K562 (cell line): ENCODE measurements around the gene MAST1. TPM values are rescaled to one million over a fixed set of nuclear protein-coding genes. Genes with fewer than 3 reads are reported as not detected.

Experiments
- ARID4B ChIP-seq: sonication (generic); formaldehyde crosslinking; IDR thresholded peaks from 2 replicates; pipeline ENCODE4 v1.8.0; 2022; ENCODE audit warnings: mild to moderate bottlenecking, missing genetic modification reagents
- JUND ChIP-seq, 2 experiments: IDR thresholded peaks; 2 replicates in 1 of 2; 3 replicates in 1 of 2; pipeline ENCODE4 v1.6.1; 2011; ENCODE audit warnings: borderline replicate concordance in 2 of 2, low read depth in 2 of 2, low read length in 2 of 2, improper control_type of control experiment in 1 of 2, missing biosample characterization in 1 of 2, missing genetic modification characterization in 1 of 2, missing genetic modification reagents in 1 of 2
- MBD2 ChIP-seq: sonication (generic); IDR thresholded peaks from 2 replicates; pipeline ENCODE4 v1.6.1; 2016; ENCODE audit warnings: low read depth, borderline replicate concordance
- PKNOX1 ChIP-seq: fragments of 450-650 bp; IDR thresholded peaks from 2 replicates; pipeline ENCODE4 v1.6.1; 2016
- RBM25 ChIP-seq: fragments of 200-400 bp; formaldehyde crosslinking; IDR thresholded peaks from 2 replicates; pipeline ENCODE4 v1.6.1; 2018; ENCODE audit warnings: low read length, low read depth, moderate library complexity; ENCODE audit not compliant: severe bottlenecking
- SP2 ChIP-seq: IDR thresholded peaks from 2 replicates; pipeline ENCODE4 v1.6.1; 2011; ENCODE audit warnings: mild to moderate bottlenecking, low read depth, low read length, moderate library complexity; ENCODE audit not compliant: poor library complexity, severe bottlenecking; ENCODE audit errors: extremely low read depth
- THRAP3 ChIP-seq: fragments of 450-650 bp; IDR thresholded peaks from 2 replicates; pipeline ENCODE4 v1.6.1; 2016; ENCODE audit warnings: mild to moderate bottlenecking, inconsistent platforms, borderline replicate concordance
- ZNF277 ChIP-seq: fragments of 250-450 bp; sonication (Bioruptor Pico); IDR thresholded peaks from 2 replicates; pipeline ENCODE4 v1.8.0; 2022; ENCODE audit warnings: inconsistent platforms, mild to moderate bottlenecking, moderate library complexity, borderline replicate concordance
- ZNF280A ChIP-seq: fragments of 450-650 bp; IDR thresholded peaks from 2 replicates; pipeline ENCODE4 v1.6.1; 2018; ENCODE audit warnings: mild to moderate bottlenecking, low read depth; ENCODE audit not compliant: partially characterized antibody
- polyA plus RNA-seq, 8 experiments: library from polyadenylated mRNA; depleted of rRNA in 4 of 8; stranded (reverse) in 5 of 8; unstranded in 3 of 8; fragments of >200 nt; fragmentation: Nextera tagmentation in 2 of 8; fragmentation: Illumina TruSeq in 1 of 8; extraction: Ambion mirVana in 2 of 8; extraction: Trizol in 1 of 8; gene quantifications; 2 replicates each; pipeline versions ENCODE4 v1.2.1 to v1.2.3, GENCODE V29; 2011 to 2014; ENCODE audit warnings: inconsistent platforms in 1 of 8, missing spikeins in 1 of 8
- total RNA-seq, 7 experiments: library from RNA; depleted of rRNA in 6 of 7; stranded (reverse); fragments of >200 nt in 6 of 7; fragmentation: Illumina TruSeq in 2 of 7; extraction: Trizol in 2 of 7; gene quantifications; 2 replicates each; pipeline versions ENCODE4 v1.2.1 to v1.2.3, GENCODE V29; 2011 to 2021; ENCODE audit warnings: low replicate concordance in 1 of 7
- TF ChIP-seq, protein P1 (sequence below): fragments of 200-800 bp; sonication (Bioruptor generic); IDR thresholded peaks from 2 replicates; pipeline ENCODE4 v1.6.1; 2017; ENCODE audit warnings: missing genetic modification characterization, missing compliant biosample characterization
- TF ChIP-seq, protein P2 (sequence below): fragments of 250-450 bp; sonication (Bioruptor Pico); IDR thresholded peaks from 2 replicates; pipeline ENCODE4 v1.8.0; 2021; ENCODE audit warnings: borderline replicate concordance, mild to moderate bottlenecking, moderate library complexity; ENCODE audit not compliant: poor library complexity, severe bottlenecking
- TF ChIP-seq, protein P3 (sequence below): sonication (generic); formaldehyde crosslinking; IDR thresholded peaks from 2 replicates; pipeline ENCODE4 v1.8.1; 2023; ENCODE audit warnings: mild to moderate bottlenecking, missing genetic modification reagents

MAST1 gene
- total and polyA plus RNA-seq, 9 of the 15 experiments (the other 6 are each of a cell fraction or from before 2014, with no cell fraction given): 0.48 to 10.3 (median 3.9) TPM

DNA sequence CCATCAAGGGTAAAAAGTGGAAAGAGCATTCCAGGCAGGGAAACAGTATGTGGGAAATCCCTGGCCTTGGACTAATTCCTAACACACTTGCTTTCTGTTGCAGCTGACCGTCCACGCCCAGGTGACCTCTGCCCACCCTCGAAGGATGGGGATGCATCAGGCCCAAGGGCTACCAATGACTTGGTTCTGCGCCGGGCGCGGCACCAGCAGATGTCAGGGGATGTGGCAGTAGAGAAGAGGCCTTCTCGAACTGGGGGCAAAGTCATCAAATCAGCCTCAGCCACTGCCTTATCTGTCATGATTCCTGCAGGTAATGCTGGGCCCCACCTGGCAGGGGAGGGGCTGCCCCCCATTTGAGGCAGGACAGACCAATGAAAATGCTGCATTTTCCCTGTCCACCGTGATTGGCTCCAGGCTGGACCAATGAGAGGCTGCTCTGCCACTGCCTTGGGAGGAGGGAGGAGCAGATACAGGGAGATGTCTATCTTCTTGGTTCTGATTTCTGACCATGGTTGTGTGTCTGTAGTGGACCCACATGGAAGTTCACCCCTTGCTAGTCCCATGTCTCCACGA is 30.3 kb downstream of the MAST1 start (continued):
- TF ChIP-seq ZNF280A (no peak), MBD2 (0 out of 2 replicates have a peak, but pooled peaks have one; percentile 19), ZNF277 (CRISPR knock-in tag) (no peak), JUND (IDR thresholded peaks at IDR 0.05; ENCODE audit: borderline replicate concordance, low read depth, low read length) (no peak), JUND (tag; IDR thresholded peaks at IDR 0.05; ENCODE audit: borderline replicate concordance, low read depth, low read length) (no peak), ARID4B (0 out of 2 replicates have a peak, but pooled peaks have one; percentile 14), PKNOX1 (peak; percentile 98), SP2 (peak; percentile 54), RBM25 (peak; percentile 72), THRAP3 (no peak)
- TF ChIP-seq, protein P1, sequence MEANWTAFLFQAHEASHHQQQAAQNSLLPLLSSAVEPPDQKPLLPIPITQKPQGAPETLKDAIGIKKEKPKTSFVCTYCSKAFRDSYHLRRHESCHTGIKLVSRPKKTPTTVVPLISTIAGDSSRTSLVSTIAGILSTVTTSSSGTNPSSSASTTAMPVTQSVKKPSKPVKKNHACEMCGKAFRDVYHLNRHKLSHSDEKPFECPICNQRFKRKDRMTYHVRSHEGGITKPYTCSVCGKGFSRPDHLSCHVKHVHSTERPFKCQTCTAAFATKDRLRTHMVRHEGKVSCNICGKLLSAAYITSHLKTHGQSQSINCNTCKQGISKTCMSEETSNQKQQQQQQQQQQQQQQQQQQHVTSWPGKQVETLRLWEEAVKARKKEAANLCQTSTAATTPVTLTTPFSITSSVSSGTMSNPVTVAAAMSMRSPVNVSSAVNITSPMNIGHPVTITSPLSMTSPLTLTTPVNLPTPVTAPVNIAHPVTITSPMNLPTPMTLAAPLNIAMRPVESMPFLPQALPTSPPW: peak; percentile 28; the same call in 1 of the 2 replicates
- TF ChIP-seq, protein P2, sequence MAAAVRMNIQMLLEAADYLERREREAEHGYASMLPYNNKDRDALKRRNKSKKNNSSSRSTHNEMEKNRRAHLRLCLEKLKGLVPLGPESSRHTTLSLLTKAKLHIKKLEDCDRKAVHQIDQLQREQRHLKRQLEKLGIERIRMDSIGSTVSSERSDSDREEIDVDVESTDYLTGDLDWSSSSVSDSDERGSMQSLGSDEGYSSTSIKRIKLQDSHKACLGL (CRISPR knock-in tag): no peak
- TF ChIP-seq, protein P3, sequence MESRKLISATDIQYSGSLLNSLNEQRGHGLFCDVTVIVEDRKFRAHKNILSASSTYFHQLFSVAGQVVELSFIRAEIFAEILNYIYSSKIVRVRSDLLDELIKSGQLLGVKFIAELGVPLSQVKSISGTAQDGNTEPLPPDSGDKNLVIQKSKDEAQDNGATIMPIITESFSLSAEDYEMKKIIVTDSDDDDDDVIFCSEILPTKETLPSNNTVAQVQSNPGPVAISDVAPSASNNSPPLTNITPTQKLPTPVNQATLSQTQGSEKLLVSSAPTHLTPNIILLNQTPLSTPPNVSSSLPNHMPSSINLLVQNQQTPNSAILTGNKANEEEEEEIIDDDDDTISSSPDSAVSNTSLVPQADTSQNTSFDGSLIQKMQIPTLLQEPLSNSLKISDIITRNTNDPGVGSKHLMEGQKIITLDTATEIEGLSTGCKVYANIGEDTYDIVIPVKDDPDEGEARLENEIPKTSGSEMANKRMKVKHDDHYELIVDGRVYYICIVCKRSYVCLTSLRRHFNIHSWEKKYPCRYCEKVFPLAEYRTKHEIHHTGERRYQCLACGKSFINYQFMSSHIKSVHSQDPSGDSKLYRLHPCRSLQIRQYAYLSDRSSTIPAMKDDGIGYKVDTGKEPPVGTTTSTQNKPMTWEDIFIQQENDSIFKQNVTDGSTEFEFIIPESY (CRISPR knock-in tag): no peak
